ENCODE data around the gene SLC25A26.

DNA sequence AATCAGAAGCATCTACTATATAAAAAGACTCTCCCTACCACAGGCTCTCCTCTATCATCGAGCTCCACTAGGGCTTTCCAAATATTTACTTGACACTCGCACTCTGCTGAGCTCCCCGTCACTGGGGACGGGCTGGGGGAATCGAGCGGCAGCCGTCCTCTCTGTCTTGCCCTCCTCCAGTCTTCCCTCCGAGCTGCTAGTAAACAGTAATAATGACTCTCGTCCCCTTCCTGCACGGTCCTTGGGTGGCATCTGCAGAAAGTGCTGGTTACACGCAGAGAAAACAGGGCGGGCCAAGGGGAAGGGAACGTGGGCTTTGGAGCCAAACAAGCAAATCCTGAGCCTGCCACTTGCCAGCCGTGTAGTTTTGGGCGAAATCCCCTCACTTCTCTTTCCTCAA, 183.4 kb downstream of the SLC25A26 start:
- TF ChIP-seq, protein P1, sequence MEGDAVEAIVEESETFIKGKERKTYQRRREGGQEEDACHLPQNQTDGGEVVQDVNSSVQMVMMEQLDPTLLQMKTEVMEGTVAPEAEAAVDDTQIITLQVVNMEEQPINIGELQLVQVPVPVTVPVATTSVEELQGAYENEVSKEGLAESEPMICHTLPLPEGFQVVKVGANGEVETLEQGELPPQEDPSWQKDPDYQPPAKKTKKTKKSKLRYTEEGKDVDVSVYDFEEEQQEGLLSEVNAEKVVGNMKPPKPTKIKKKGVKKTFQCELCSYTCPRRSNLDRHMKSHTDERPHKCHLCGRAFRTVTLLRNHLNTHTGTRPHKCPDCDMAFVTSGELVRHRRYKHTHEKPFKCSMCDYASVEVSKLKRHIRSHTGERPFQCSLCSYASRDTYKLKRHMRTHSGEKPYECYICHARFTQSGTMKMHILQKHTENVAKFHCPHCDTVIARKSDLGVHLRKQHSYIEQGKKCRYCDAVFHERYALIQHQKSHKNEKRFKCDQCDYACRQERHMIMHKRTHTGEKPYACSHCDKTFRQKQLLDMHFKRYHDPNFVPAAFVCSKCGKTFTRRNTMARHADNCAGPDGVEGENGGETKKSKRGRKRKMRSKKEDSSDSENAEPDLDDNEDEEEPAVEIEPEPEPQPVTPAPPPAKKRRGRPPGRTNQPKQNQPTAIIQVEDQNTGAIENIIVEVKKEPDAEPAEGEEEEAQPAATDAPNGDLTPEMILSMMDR (IDR thresholded peaks at IDR 0.05) = no peak
- TF ChIP-seq POLR2A (IDR thresholded peaks at IDR 0.05) (no peak), POLR2AphosphoS5 (IDR thresholded peaks at IDR 0.05) (no peak)
